Cerebellar cortex (tissue), 1 donor: ENCODE results near the gene CCDC144A.
"Not testable (repeated sequence)": the region's sequence is repeated elsewhere in the genome, so short reads cannot be mapped to it uniquely, and the experiment has no call there.

Experiments used
- DNase-seq: peaks from one replicate; pipeline ENCODE4 v3.0.0-alpha.2; 2015; ENCODE audit warnings: low spot score

CCDC144A gene

GRCh38 chr17:16689731-16690281, at the start of gene CCDC144A:
CCDC144A (plus strand) TSS chr17:16690241; CDS start chr17:16690401, 160 bp downstream.
- peak; percentile 58 for DNase-seq

GRCh38 chr17:16649585-16649984, 40.5 kb upstream of the CCDC144A start:
- no peak for DNase-seq

GRCh38 chr17:16652252-16652651, 37.8 kb upstream of the CCDC144A start:
- DNase-seq: no peak

GRCh38 chr17:16652847-16653366, 37.1 kb upstream of the CCDC144A start:
- peak; percentile 47 for DNase-seq

- peak; percentile 95 for DNase-seq
These were observed 36.5 kb upstream of the CCDC144A start, which contains the start of gene ZNF624 for GRCh38 chr17:16653367-16654041. ZNF624 (minus strand) TSS chr17:16653850.

- DNase-seq: no peak
These were observed 28.8 kb upstream of the CCDC144A start for GRCh38 chr17:16661217-16661616.

GRCh38 chr17:16662936-16663335, 27.1 kb upstream of the CCDC144A start:
- no peak for DNase-seq

GRCh38 chr17:16666553-16666906, 23.5 kb upstream of the CCDC144A start:
- DNase-seq: peak; percentile 16

- peak; percentile 60 for DNase-seq
These were observed 23.0 kb upstream of the CCDC144A start for GRCh38 chr17:16666907-16667636.

- no peak for DNase-seq
These were observed 13.3 kb upstream of the CCDC144A start for GRCh38 chr17:16676676-16677268.

GRCh38 chr17:16683290-16684138, 6.5 kb upstream of the CCDC144A start:
- peak; percentile 36 for DNase-seq

GRCh38 chr17:16686019-16686418, 4.0 kb upstream of the CCDC144A start:
- DNase-seq: not testable (repeated sequence)

- not testable (repeated sequence) for DNase-seq
These were observed 2.9 kb upstream of the CCDC144A start for GRCh38 chr17:16687151-16687550.

- DNase-seq: not testable (repeated sequence)
These were observed 406 bp downstream of the CCDC144A start for GRCh38 chr17:16690447-16690846.

- not testable (repeated sequence) for DNase-seq
These were observed 7.6 kb downstream of the CCDC144A start for GRCh38 chr17:16697603-16698002.

- DNase-seq: peak; percentile 8
These were observed 55.6 kb downstream of the CCDC144A start for GRCh38 chr17:16745492-16746203.

- not testable (repeated sequence) for DNase-seq
These were observed 56.5 kb downstream of the CCDC144A start for GRCh38 chr17:16746571-16746970.

- DNase-seq: not testable (repeated sequence)
These were observed 60.5 kb downstream of the CCDC144A start for GRCh38 chr17:16750515-16750914.

- DNase-seq: peak; percentile 6
These were observed 61.3 kb downstream of the CCDC144A start for GRCh38 chr17:16751224-16751923.

- DNase-seq: not testable (repeated sequence)
These were observed 61.9 kb downstream of the CCDC144A start for GRCh38 chr17:16751924-16752287.
